LHCN-M2 (cell line): ENCODE results near the gene EXOSC2. TPM values are rescaled to one million over a fixed set of nuclear protein-coding genes. Genes with fewer than 3 reads are reported as not detected.
A peak's percentile ranks its signal among the peaks of the same experiment; 100 is the strongest.

Experiments
- DNase-seq: peaks from one replicate; pipeline ENCODE4 v3.0.0-alpha.2; 2012; ENCODE audit warnings: low read depth
- total RNA-seq: library from RNA; depleted of rRNA; stranded (reverse); fragments of >200 nt; gene quantifications from 2 replicates; pipeline ENCODE4 v1.2.3, GENCODE V29; 2014

EXOSC2 gene
- total RNA-seq, 1 experiment from 2014 or later = 44.0 TPM

DNA sequence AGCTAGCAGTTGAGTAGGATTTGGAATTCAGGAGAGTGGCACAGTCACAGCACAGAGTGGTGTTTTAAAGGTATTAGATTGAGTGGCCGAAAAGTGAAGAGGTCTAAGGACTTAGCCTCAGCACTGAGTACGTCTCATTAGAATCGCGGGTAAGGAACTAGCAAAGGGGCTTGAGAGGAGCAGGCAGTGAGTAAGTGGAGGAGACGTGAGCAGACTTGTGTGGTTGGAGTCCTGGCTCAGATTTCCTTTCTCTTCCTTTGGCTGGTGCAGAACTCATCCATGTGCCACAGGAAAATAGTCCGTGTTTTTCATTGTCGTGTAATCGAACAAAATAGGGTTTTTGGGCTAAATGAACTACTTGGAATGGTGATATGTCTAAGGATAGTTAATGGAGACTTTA is 3.4 kb downstream of the EXOSC2 start:
- no peak for DNase-seq

DNA sequence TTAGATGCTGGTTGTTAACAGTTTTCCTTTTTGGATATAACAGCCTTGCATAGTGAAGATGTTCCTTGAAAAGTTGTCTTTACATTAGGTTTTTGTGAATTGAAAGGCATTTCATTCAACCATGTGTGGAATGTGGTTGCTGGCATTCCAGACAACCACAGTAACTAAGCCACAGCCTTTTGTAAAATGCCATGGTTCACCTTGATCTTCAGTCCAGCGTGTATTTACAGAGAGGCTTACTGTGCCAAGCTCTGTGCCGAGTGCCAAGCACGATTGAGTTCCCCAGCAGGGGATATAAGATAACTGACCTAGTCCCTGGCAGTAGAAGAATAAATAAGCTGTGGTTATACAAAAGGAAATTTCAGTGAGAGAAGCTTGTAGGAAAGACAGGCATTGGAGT is 4.9 kb downstream of the EXOSC2 start:
- DNase-seq = no peak

DNA sequence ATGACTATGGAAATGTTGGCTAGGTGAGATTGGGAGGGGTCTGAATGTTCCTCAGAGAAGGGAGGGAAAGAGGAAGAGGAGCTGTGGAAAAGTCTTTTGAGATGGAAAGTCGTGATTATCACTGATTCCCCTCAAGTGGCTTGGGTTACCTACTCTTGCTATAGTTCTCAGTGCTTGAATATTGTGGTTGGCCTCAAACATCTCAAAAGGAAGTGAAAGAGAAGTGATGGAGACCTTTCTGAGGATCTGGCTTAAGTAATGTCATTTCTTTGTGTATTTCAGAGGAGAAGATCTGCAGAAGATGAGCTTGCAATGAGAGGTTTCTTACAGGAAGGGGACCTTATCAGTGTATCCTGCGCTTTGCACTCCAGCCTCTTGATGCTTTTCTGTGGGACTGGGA is 5.5 kb downstream of the EXOSC2 start:
- no peak for DNase-seq

DNA sequence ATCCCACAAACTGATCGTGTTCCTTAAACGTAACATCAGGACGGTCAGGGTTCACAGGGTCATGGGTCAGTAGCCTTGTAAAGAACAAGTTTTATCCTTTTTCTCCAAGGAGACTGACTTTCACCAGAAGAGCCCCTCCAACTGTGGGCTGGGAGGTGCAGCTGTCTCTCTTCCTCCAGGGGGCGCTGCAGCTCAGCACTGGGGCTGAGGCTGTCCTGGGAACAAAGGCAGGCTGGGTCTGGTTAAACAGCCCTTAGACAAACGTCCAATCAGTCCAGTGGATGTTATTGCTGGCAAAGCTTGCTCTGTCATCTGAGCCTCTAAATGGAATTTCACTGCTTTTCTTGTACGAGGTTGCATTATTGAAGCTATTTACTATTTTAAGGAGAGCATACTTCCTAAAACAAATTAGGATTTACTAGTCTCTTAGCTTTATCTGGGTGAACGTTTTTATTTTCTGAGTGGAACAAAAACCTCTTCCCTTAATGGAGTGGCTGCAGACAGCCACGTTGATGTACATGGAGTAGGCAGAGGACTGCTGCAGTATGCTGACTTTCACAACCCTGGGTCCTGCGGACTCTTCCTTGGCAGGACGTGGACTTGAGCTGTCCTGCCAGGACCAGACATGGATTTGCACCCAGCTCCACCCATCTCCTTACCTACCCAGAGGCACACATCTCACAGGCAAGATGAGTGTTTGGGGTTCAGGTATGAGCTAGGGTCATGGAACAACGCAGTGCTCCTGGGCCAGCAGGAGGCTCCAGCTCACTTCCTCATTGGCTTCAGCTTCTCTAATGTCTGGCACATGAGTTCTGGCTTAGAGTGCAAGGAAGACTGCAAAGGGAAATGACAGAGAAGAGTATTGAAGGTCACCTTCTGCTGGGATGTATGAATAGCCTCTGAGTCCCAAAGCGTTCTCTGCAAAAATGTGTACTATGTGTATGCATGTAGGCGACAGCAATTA is 7.8 kb downstream of the EXOSC2 start:
- DNase-seq = peak; percentile 72

DNA sequence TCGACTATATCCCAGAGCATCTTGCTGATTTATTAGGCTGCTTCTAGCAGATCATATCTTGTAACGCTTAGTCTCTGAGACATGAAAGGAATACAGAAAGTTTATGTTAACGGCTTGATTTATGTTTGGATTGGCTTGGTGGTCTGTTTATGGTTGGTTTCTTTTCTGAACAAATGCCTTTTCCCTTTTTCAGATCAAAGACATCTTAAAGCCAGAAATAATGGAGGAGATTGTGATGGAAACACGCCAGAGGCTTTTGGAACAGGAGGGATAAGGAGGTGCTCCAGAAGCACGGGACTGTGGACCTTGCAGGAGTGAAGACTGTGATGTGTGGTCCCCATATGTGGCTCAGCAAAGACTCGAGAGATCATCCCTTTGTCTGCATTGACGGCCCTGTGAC is 9.9 kb downstream of the EXOSC2 start:
- DNase-seq = no peak

DNA sequence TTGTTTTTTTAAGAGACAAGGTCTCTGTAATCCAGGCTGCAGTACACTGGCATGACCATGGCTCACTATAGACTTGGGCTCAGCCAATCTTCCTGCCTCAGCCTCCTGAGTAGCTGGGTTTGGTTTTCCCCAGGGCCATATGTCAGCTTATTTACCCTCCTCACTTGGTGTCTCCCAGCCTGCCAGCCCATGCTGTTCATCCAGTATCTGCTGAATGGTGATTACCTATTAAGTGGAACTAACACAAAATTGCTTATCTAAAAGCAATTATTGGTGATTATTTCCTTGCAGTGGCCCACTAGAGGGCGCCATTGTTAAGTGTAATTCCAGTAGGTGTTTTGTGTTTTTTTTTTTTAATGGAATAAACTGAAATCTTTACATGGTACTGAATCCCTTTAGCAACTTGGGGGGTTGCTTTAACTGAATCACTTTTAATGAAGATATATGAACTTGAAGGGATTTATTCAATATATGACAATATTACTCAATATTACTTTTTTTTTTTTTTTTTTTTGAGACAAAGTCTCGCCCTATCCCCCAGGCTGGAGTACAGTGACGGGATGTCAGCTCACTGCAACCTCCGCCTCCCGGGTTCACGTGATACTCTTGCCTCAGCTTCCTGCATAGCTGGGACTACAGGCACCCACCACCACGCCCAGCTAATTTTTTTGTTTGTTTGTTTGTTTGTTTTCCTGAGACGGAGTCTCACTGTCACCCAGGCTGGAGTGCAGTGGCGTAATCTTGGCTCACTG is 13.8 kb downstream of the EXOSC2 start:
- peak; percentile 58 for DNase-seq

DNA sequence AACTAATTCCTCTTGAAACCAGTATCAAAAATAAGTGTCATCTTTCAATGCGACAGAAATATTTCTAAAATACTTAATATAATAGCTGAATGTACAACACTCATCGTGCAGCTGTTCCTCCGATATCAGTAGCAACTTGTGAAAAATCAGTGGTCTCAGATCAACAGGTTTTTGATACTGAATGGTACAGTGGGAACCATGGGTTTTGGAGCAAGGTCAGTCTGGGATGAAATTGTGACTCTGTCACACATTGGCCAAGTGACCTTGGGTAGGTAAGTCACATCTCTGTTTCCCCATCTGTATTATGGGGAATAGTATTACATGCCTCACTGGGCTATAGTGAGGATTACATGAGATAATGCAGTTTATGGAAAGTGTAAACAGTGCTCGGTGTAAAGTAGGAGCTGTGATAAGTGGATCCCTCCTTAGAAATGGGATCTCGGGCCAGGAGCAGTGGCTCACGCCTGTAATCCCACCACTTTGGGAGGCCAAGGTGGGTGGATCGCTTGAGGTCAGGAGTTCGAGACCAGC is 17.3 kb downstream of the EXOSC2 start:
- no peak for DNase-seq

DNA sequence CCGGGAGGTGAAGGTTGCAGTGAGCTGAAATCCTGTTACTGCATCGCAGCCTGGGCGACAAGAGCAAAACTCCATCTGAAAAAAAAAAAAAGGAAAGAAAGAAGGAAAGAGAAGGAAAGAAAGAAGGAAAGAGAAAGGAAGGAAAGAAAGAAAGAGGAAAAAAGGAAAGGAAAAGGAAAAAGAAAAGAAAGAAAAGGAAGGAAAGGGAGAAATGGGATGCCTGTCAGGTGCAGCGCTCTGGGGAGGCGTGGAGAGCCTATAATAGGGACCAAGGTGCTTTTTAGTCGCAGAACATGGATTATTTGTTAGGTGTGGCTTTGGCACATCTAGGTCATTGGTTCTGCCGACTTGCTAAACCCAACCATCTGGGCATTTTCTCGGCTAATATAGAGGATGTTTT is 17.9 kb downstream of the EXOSC2 start:
- DNase-seq = no peak

DNA sequence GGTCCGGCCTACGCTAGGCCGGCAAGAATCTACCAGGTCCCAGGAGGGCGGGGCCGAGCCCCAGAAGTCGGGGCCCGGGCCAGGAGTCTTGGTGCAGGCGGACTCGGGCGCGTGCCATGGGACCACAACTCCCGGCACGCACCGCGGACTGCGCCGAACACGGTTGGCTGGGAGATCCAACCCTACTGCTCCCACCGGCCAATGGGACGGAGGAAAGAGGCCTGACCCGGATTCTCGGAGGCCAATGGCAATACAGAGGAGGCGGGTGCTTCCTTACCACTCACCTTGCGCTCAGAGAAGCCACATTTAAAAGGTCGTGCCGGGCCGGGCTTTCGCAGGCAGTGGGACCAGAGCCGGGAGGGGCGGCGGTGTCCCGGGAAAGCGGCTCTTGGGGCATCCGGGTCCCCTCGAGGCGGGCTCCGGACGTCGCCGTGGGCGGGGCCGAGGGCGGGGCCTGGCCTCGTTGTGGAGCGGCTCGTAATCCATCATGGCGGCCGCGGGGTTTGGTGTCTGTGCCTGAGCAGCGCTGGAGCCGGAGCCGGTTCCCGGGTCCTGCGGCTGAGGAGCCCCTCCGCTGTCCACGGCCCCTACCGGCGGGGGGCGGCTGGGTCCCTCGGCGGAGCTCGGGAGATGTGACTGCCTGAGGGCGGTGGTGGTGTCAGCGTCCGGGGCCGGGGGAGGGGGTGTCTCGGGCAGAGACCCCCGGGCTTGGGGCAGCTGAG is 19.1 kb downstream of the EXOSC2 start:
- DNase-seq = peak; percentile 98

DNA sequence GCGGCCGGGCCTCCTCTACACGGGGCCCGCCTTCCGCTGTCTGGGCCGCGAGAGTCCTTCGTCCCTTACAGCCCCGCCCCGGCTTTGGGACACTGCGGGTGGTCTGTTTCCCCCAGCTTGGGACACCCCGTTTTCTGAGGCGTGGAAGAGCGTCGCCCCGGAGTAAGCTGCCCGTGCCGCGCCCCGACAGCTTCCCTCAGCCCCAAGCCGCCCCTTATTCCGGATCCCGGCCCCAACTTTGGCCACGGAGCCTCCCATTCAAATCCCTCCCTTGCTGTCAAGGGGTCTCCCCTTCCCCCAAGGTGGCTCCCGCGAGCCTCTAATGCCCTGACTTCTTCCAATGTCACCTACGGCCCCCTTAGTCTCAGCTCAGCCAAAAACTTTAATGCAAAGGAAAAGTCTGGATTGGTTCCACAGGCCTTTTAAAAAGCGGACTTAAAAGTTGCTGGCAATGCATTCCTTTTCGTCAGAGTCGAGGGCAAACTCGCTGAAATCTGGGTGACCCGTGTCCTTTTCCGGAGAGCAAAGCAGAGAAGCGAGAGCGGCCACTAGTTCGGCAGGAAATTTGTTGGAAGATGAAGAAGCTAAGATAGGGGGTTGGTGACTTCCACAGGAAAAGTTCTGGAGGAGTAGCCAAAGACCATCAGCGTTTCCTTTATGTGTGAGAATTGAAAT is 19.8 kb downstream of the EXOSC2 start:
- no peak for DNase-seq

DNA sequence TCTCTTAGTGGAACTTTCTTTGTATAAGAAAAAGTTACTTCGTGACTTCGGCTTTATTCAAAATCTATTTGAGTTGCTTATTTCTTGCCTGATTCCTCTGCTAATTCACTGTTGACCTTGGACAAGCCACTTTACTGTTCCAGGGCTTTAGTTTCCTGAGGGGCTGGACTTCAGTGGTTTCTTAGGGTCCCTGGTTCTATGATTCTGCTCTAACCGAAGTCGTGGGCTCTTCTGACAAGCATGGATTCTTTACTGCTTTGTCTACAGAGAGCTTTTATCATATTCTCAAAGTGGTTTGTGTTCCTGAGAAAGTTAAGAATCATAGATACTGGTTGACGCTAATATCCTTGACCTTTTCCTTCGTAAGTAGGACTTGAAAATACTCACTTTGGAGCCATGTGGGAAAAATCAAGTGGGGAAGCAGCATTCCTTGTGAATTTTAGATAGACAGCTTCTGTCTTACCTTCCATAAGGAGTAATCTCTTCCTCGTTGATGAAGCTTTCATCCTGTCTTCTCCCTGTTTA is 21.1 kb downstream of the EXOSC2 start:
- DNase-seq = no peak

DNA sequence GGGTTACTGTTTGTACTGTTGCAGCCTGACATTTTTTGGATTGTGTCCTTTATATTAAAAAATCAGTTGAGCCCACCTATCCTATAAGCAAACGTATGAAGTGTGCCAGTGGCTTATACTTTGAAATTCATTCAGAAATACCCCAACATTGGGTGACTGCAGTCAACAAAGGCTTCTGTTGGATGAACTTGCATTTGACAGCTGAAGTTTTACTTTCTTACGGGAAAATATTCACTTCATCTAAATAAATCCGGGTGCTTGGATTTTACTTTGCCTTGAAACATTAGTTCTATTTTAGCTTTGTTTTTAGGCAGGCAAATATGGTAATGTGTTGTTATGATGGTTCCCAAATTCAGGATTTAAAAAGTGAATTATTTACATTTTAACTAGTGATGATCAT is 21.7 kb downstream of the EXOSC2 start:
- no peak for DNase-seq

DNA sequence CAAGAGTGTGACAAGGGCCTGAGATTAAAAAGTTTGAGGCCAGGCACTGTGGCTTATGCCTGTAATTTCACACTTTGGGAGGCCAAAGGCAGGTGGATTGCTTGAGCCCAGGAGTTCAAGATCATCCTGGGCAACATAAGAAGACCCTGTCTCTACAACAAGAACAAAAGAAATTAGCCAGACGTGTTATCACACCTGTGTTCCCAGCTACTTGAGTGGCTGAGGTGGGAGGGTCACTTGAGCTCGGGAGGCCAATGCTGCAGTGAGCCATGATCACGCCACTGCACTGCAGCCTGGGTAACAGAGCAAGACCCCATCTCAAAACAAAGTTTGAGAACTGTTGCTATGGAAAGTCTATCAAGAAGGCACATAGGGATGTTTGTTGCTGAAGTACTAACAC is 25.0 kb downstream of the EXOSC2 start:
- no peak for DNase-seq

DNA sequence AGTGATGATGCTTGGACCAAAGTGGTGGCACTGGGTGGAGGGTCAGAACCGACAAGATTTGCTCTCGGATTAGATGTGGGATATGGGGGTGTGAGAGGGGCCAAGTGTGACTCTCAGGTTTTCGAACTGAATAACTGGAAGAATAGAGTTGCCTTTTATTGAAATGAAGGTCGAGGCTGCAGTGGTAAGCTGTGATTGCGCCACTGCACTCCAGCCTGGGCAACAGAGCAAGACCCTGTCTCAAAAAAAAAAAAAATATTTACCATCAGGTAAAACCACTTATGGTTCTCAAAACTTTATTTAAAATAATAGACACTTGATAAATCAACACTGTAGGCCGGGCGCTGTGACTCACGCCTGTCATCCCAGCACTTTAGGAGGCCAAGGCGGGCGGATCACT is 27.2 kb downstream of the EXOSC2 start:
- DNase-seq = no peak

DNA sequence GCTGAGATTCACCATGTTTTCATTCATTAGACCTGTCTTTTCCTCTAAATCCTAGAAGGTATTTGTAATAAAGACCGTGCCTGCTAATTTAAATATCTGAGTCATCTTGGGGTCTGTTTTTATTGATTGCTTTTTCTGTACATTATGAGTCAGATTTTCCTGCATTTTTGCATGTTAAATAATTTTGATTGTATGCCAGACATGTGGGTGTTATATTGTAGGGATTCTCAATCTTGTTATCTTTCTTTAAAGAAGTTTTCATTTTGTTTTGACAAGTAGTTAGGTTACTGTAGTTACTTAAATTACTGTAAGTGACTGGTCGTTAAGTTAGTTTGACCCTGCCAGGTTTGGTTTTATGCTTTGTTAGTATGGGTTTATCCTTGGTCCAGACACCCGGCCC is 35.1 kb downstream of the EXOSC2 start:
- DNase-seq = peak; percentile 35

DNA sequence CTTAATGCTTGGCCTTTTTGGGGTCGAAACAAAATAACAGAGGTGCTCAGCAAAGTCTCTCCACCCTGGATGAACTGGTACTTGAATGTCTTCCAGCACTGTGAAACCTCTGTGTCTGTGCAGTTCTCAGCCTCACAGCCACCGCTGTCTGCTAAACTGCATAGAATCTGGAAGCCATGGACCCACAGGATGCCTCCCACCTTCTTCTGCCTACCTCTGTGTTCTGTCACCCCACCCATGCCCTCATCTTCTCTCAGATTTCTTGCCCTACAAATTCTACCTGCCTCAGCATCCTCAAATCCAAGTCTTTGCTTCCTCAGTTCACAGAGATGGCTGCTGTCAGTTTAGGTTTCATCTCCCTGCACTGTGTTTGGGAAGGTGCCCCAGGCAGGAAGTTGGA is 35.6 kb downstream of the EXOSC2 start:
- DNase-seq = no peak

DNA sequence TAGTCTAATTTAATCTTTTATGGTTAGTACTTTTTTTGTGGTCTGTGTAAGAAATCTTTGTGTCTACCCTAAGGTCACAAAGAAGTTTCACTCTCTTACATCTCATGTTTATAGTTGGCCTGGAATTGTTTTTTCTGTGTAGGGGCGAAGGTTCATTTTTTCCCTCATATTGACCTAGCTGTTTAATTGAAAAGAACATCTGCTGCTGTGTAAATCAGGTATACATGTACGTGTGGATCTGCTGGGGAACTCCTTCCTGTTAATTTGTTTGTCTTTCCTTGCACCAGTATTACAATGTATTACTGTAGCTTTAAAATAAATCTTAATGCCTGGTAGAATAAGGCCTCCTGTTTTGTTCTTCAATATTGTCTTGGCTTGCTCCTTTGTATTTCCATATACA is 37.8 kb downstream of the EXOSC2 start:
- DNase-seq = no peak

DNA sequence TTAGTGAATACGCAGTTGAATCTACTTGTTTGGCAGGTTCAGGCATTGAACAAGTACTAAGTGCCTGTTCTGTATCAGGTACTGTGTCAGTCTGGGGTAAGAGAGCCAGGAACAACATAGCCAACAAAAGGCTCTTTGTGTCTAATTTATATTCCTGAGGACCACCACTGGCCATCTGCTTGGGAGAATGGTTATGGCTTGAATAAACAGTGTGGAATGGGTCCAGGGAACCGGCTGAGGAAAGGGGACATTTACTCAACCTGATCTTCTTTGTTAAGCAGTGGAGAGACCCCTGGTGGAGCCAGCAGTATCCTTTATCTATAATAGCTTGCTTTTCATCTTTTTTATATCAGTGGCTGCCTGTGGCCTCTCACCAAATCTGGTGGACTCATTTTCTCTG is 38.6 kb downstream of the EXOSC2 start:
- DNase-seq = no peak

DNA sequence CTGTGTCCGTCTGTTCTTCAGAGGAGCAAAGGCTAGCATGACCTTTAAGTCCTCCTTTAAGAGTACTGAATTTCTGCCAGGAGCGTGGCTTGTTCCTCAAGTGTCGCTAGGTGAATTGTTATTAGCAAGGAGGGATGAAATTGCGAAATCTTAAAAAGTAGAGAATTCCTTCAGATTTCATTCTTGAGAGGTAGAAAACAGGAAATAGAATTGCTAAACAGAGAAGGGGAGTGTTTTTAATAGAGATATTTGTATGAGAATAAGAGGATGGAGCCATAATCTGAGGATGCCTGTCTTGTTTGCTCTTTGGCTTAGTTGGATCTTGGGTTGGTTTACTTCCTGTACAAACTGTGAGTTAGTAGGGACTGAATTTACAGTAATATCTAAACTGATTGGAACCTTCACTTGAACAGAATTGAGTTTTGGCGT is 39.2 kb downstream of the EXOSC2 start:
- DNase-seq = no peak

DNA sequence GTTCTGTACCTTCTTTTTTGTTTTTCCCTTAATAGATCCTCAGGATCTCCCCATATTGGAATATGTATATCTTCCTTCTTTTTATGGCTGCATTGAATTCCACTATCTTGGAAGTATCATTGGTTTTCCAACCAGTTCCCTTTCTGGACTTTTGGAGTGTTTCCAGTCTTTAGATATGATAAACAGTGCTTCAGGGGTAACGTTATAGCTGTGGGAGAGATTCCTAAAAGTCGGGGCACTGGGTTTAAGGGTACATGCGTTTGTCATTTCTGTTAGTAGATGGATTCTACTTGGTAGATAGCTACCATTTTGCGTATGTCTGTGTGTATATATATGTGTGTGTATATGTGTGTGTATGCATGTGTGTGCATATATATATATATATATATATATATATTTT is 42.0 kb downstream of the EXOSC2 start:
- DNase-seq = no peak

DNA sequence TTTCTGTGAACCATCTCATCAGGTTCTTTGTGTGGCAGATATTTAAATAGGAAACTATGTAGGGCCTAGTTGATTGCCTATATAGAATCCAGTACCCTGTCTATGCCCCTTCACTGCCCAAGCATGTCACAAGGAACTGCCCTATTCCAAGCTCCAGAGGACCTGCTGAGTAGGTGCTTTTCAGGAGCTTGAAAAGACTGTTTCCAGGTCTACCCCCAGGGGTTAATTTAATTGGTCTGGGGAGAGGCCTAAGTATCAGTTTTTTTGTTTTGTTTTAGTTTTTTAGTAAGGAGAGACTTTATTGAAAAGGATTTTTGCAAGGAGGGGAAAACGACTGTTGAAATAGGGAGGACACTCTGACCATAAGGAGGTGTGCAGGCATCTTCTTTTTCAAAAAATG is 43.3 kb downstream of the EXOSC2 start:
- DNase-seq = no peak
